Stomach (tissue), 9 donors: ENCODE data around the gene HYPK. TPM values are rescaled to one million over a fixed set of nuclear protein-coding genes. Genes with fewer than 3 reads are reported as not detected.
A peak's percentile ranks its signal among the peaks of the same experiment; 100 is the strongest.

Source experiments
- DNase-seq, 2 donors: peaks; one replicate each; pipeline versions ENCODE4 v3.0.0 to v3.0.0-alpha.2; 2013 to 2019
- H3K27ac ChIP-seq, 5 donors: fragments of 200-600 bp in 4 of 5; sonication (generic) in 4 of 5; one replicate each; pipeline ENCODE4 v1.5.1; 2013 to 2019; ENCODE audit warnings: mild to moderate bottlenecking in 1 of 5, moderate library complexity in 1 of 5
- H3K27me3 ChIP-seq, 3 donors: fragments of 200-600 bp; sonication (generic); one replicate each; pipeline ENCODE4 v1.5.1; 2017 to 2019; ENCODE audit warnings: mixed run types in 1 of 3
- H3K36me3 ChIP-seq, 4 donors: fragments of 200-600 bp; sonication (generic); 1 replicate in 3 of 4; 2 replicates in 1 of 4; pipeline ENCODE4 v1.5.1; 2016 to 2019
- H3K4me1 ChIP-seq, 4 donors: fragments of 200-600 bp; sonication (generic); one replicate each; pipeline ENCODE4 v1.5.1; 2016 to 2019
- H3K4me3 ChIP-seq, 4 donors: fragments of 200-600 bp; sonication (generic) in 3 of 4; one replicate each; pipeline ENCODE4 v1.5.1; 2016 to 2019; ENCODE audit warnings: mild to moderate bottlenecking in 1 of 4
- H3K9me3 ChIP-seq, 4 donors: fragments of 200-600 bp; sonication (generic); one replicate each; pipeline ENCODE4 v1.5.1; 2016 to 2019
- EP300 ChIP-seq: sonication (generic); formaldehyde crosslinking; IDR thresholded peaks from one replicate; pipeline ENCODE4 v1.6.1; 2017; ENCODE audit warnings: antibody characterized with exemption
- POLR2A ChIP-seq, 4 donors: fragments of 450-650 bp; IDR thresholded peaks; one replicate each; pipeline ENCODE4 v1.6.1; 2016; ENCODE audit warnings: antibody characterized with exemption in 4 of 4, control low read depth in 2 of 4, mild to moderate bottlenecking in 1 of 4, moderate library complexity in 1 of 4
- POLR2AphosphoS5 ChIP-seq, 3 donors: sonication (generic); formaldehyde crosslinking; IDR thresholded peaks; one replicate each; pipeline ENCODE4 v1.6.1; 2016; ENCODE audit warnings: antibody characterized with exemption in 3 of 3
- WGBS, 5 donors: extraction: QIAGEN DNeasy Blood & Tissue Kit in 3 of 5; methylation state at CpG; one replicate each; pipeline versions ENCODE4 v1.1.5 to v1.1.7; 2013 to 2018; 5-methylcytosine and 5-hydroxymethylcytosine counted together
- intact Hi-C: fragments of 100-400 bp; cut with DNase I; formaldehyde crosslinking; loops from one replicate; pipeline ENCODE4 v1.15.1; 2023; ENCODE audit warnings: low total_unique reads
- polyA plus RNA-seq, 3 donors: library from polyadenylated mRNA; stranded (reverse); fragments of 200-250 nt; gene quantifications; one replicate each; pipeline ENCODE4 v1.2.3, GENCODE V29; 2013
- total RNA-seq, 5 donors: library from RNA; depleted of rRNA; stranded (reverse); fragments of >200 nt; gene quantifications; one replicate each; pipeline versions ENCODE4 v1.1.0 to v1.2.3, GENCODE V29; 2014 to 2016
- TF ChIP-seq, protein P1 (sequence below), 7 experiments: fragments of 450-650 bp in 4 of 7; fragments of 200-600 bp in 3 of 7; sonication (generic) in 3 of 7; IDR thresholded peaks; one replicate each; pipeline ENCODE4 v1.5.1; 2016 to 2019; ENCODE audit warnings: antibody characterized with exemption in 7 of 7, control low read depth in 2 of 7, mild to moderate bottlenecking in 1 of 7
- donor health status: healthy with polysubstance abuse.
- donor health status: Bipolar disorder and iron deficiency.
- donor health status: healthy.

The HYPK gene
- total and polyA plus RNA-seq, 8 donors, result 1.8 to 61.6 (median 22.7) TPM

- Histone ChIP-seq H3K4me1 (no peaks in the 10 kb centered on the region), H3K27ac (no peak overlapping the region), H3K27me3 (no peaks in the 10 kb centered on the region), H3K9me3 (no peaks in the 10 kb centered on the region), H3K36me3 (peaks cover 85 to 100% (median 100%) of the 10 kb centered on the region in 4 donors), H3K4me3 (no peak overlapping the region)
- intact Hi-C loops, result no loop called here
- TF ChIP-seq EP300 (no peak), POLR2AphosphoS5 (IDR thresholded peaks at IDR 0.05) (no peak), POLR2A (IDR thresholded peaks at IDR 0.05) (no peak)
- TF ChIP-seq, protein P1, sequence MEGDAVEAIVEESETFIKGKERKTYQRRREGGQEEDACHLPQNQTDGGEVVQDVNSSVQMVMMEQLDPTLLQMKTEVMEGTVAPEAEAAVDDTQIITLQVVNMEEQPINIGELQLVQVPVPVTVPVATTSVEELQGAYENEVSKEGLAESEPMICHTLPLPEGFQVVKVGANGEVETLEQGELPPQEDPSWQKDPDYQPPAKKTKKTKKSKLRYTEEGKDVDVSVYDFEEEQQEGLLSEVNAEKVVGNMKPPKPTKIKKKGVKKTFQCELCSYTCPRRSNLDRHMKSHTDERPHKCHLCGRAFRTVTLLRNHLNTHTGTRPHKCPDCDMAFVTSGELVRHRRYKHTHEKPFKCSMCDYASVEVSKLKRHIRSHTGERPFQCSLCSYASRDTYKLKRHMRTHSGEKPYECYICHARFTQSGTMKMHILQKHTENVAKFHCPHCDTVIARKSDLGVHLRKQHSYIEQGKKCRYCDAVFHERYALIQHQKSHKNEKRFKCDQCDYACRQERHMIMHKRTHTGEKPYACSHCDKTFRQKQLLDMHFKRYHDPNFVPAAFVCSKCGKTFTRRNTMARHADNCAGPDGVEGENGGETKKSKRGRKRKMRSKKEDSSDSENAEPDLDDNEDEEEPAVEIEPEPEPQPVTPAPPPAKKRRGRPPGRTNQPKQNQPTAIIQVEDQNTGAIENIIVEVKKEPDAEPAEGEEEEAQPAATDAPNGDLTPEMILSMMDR (IDR thresholded peaks at IDR 0.05), result no peak
- no peak for DNase-seq
- 65 to 87% (median 69%) methylated on average over 2 of the region's 2 CpGs for WGBS, 5 donors
Measured at GRCh38 chr15:43763819-43764446, 36.5 kb upstream of the HYPK start.

DNA sequence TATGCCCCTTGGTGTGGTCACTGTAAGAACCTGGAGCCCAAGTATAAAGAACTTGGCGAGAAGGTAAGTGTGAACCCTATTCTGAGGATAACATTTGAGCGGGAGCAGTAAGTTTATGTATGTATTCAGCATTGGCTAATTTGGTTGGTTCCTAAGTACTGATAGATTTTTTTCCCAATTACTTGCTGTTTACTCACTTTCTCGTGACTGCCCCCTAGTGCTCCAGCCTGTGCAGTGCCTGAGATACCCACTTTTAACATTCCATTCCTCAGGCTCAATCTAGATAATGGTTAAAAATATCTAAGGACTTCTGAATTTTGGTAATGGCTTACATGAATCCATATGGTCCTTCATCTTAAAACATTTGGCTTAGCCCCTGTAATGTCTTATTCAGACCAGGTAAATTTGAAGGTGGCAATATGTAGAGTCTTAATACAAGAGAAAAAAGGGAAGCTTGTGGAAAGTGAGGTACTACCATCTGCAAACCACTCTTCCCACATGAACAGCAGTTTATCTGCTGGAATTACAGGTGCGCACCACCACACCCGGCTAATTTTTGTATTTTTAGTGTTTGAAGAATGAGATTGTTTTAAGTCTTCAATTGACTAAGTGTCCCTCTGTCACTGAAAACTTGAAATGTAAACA is 30.7 kb upstream of the HYPK start:
- Histone ChIP-seq H3K9me3 (no peaks in the 10 kb centered on the region), H3K4me1 (peaks cover 0 to under 1% (median 0%) of the 10 kb centered on the region in 4 donors), H3K27ac (no peak overlapping the region), H3K36me3 (peaks cover 68 to 99% (median 95%) of the 10 kb centered on the region in 4 donors), H3K4me3 (no peak overlapping the region), H3K27me3 (no peaks in the 10 kb centered on the region)
- WGBS, 5 donors, result 58 to 67% (median 62%) methylated on average over 5 of the region's 5 CpGs
- intact Hi-C loops, result no loop called here
- peak; percentile 54 to 81 for DNase-seq
- no peak for TF ChIP-seq EP300
- TF ChIP-seq, protein P1 (IDR thresholded peaks at IDR 0.05), result peak in 5 of 7 experiments; percentile 35 to 78 (median 70)
- no peak for TF ChIP-seq POLR2AphosphoS5 (IDR thresholded peaks at IDR 0.05)
- no peak for TF ChIP-seq POLR2A (IDR thresholded peaks at IDR 0.05)

- Histone ChIP-seq H3K27me3 (no peaks in the 10 kb centered on the region), H3K27ac (no peak overlapping the region), H3K36me3 (peaks cover 50 to 78% (median 74%) of the 10 kb centered on the region in 4 donors), H3K4me3 (no peak overlapping the region), H3K4me1 (peaks cover 4 to 21% (median 17%) of the 10 kb centered on the region in 4 donors), H3K9me3 (no peaks in the 10 kb centered on the region)
- DNase-seq, result no peak
- 56 to 82% (median 69%) methylated on average over 2 of the region's 2 CpGs for WGBS, 5 donors
- intact Hi-C loops, result no loop called here
- TF ChIP-seq, protein P1 (IDR thresholded peaks at IDR 0.05), result no peak
- no peak for TF ChIP-seq EP300
- no peak for TF ChIP-seq POLR2A (IDR thresholded peaks at IDR 0.05)
- no peak for TF ChIP-seq POLR2AphosphoS5 (IDR thresholded peaks at IDR 0.05)
Measured at GRCh38 chr15:43771816-43772215, 28.6 kb upstream of the HYPK start.

- Histone ChIP-seq H3K9me3 (no peaks in the 10 kb centered on the region), H3K27me3 (no peaks in the 10 kb centered on the region), H3K4me1 (peaks cover 4 to 23% (median 21%) of the 10 kb centered on the region in 4 donors), H3K27ac (no peak overlapping the region), H3K4me3 (no peak overlapping the region), H3K36me3 (peaks cover 42 to 70% (median 66%) of the 10 kb centered on the region in 4 donors)
- intact Hi-C loops, result no loop called here
- TF ChIP-seq EP300 (no peak), POLR2AphosphoS5 (IDR thresholded peaks at IDR 0.05) (no peak), POLR2A (IDR thresholded peaks at IDR 0.05) (no peak)
- TF ChIP-seq, protein P1 (IDR thresholded peaks at IDR 0.05), result no peak
- no peak for DNase-seq
Measured at GRCh38 chr15:43772624-43773023, 27.8 kb upstream of the HYPK start.
